ENCODE measurements around the gene ORC4.

The ORC4 gene

DNA sequence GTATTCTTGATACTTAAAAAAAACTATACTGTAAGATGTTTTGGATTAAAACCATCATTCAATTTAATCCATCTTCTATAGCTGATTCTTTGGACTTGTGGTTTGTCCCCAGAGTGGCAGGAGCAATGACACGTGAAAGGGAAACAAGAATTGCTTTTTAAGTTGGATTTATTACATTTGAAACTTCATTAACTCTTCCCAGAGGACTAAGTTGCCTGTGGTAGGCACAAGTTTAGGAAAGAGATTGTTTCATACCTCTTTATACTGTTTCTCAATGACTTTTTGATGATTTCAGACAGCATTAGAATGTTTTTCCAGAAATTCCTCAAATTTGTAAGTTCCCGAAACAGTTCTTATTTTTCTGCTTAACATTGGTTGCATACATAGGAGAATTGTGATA lies 134.4 kb downstream of the ORC4 start:
- in situ Hi-C loops (cut with MboI; ENCODE audit: low sequenced_read_pairs, unreplicated experiment): no loop called here
- no peak for DNase-seq (ENCODE audit: low spot score)
- TF ChIP-seq, protein P1, sequence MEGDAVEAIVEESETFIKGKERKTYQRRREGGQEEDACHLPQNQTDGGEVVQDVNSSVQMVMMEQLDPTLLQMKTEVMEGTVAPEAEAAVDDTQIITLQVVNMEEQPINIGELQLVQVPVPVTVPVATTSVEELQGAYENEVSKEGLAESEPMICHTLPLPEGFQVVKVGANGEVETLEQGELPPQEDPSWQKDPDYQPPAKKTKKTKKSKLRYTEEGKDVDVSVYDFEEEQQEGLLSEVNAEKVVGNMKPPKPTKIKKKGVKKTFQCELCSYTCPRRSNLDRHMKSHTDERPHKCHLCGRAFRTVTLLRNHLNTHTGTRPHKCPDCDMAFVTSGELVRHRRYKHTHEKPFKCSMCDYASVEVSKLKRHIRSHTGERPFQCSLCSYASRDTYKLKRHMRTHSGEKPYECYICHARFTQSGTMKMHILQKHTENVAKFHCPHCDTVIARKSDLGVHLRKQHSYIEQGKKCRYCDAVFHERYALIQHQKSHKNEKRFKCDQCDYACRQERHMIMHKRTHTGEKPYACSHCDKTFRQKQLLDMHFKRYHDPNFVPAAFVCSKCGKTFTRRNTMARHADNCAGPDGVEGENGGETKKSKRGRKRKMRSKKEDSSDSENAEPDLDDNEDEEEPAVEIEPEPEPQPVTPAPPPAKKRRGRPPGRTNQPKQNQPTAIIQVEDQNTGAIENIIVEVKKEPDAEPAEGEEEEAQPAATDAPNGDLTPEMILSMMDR (IDR thresholded peaks at IDR 0.05; ENCODE audit: borderline replicate concordance, control extremely low read depth, extremely low read depth, insufficient read depth, missing control alignments): no peak

GRCh38 chr2:147884830-147885229 lies 135.7 kb downstream of the ORC4 start:
- in situ Hi-C loops (cut with MboI; ENCODE audit: low sequenced_read_pairs, unreplicated experiment): no loop called here
- no peak for DNase-seq (ENCODE audit: low spot score)
- TF ChIP-seq, protein P1 (IDR thresholded peaks at IDR 0.05; ENCODE audit: borderline replicate concordance, control extremely low read depth, extremely low read depth, insufficient read depth, missing control alignments): no peak

DNA sequence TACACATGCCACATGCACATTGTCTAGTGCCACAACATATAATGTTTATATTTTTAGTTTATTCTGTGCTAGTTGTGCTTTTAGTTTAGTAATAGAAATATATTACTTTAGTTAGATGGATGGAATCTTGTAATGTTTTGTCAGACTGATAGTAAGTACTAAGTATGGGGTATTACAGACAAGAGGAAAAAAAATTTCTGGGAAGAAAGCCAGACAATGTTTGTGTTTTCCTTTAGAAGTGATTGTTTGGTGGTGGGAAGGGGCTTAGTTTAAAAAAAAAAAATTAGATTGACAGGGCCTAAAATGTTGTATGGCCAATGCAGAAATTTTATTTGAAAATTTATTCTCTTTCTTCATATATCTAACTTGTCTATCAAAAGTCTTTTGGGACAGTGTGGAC lies 137.9 kb downstream of the ORC4 start:
- in situ Hi-C loops (cut with MboI; ENCODE audit: low sequenced_read_pairs, unreplicated experiment): no loop called here
- TF ChIP-seq, protein P1 (IDR thresholded peaks at IDR 0.05; ENCODE audit: borderline replicate concordance, control extremely low read depth, extremely low read depth, insufficient read depth, missing control alignments): no peak
- no peak for DNase-seq (ENCODE audit: low spot score)
